PFSK-1 (cell line): ENCODE data around the gene PRKCE.

Experiments used
- FOXP2 ChIP-seq: optimal IDR thresholded peaks from 2 replicates; pipeline ENCODE3; 2011; ENCODE audit warnings: borderline replicate concordance, control low read depth, inconsistent platforms; ENCODE audit not compliant: insufficient read depth; ENCODE audit errors: extremely low read length, extremely low read depth
- POLR2AphosphoS5 ChIP-seq: IDR thresholded peaks from 2 replicates; pipeline ENCODE4 v1.6.1; 2012; ENCODE audit warnings: low read depth, mild to moderate bottlenecking, control low read depth, low read length, moderate library complexity
- REST ChIP-seq, 2 experiments: IDR thresholded peaks; 2 replicates each; pipeline versions ENCODE4 v1.6.1 to v1.8.0; 2011 to 2012; ENCODE audit warnings: low read depth in 2 of 2, low read length in 2 of 2, control low read depth in 1 of 2, inconsistent platforms in 1 of 2, mild to moderate bottlenecking in 1 of 2, moderate library complexity in 1 of 2; ENCODE audit not compliant: insufficient read depth in 1 of 2
- SIN3A ChIP-seq: IDR thresholded peaks from 2 replicates; pipeline ENCODE4 v1.6.1; 2012; ENCODE audit warnings: mild to moderate bottlenecking, low read length, moderate library complexity, borderline replicate concordance; ENCODE audit not compliant: insufficient read depth
- TAF1 ChIP-seq: IDR thresholded peaks from 2 replicates; pipeline ENCODE4 v1.6.1; 2012; ENCODE audit warnings: low read length, control low read depth, borderline replicate concordance; ENCODE audit not compliant: insufficient read depth

- TF ChIP-seq TAF1, result no peak
- no peak for TF ChIP-seq POLR2AphosphoS5
- TF ChIP-seq REST (IDR thresholded peaks at IDR 0.05; ENCODE audit: insufficient read depth in 1 of 2, low read depth in 2 of 2, low read length in 2 of 2), result no peak
- no peak for TF ChIP-seq FOXP2
- no peak for TF ChIP-seq SIN3A
These were observed 411.4 kb downstream of the PRKCE start for GRCh38 chr2:46062637-46063412.
